ENCODE measurements around the gene UBE2L3. TPM values are rescaled to one million over a fixed set of nuclear protein-coding genes. Genes with fewer than 3 reads are reported as not detected.

UBE2L3 gene
- total RNA-seq, 2 experiments from 2014 or later: 50.3 to 54.9 TPM

DNA sequence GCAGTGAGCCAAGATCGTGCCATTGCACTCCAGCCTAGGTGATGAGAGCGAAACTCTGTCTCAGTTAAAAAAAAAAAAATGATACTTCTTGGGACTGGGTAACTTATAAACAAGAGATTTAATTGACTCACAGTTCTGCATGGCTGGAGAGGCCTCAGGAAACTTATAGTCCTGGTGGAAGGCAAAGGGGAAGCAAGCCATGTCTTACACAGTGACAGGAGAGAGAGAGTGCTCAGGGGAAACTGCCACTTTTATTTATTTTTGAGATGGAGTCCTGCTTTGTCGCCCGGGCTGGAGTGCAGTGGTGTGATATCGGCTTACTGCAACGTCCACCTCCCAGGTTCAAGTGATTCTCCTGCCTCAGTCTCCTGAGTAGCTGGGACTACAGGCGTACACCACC lies 82.8 kb downstream of the UBE2L3 start:
- ATAC-seq: no peak
- Mint-ChIP-seq H3K27ac (no peak overlapping the region), H3K4me3 (peak overlapping the region; percentile 89), H3K27me3 (no peaks in the 10 kb centered on the region), H3K4me1 (ENCODE audit: low read depth) (peaks cover 21% of the 10 kb centered on the region), H3K36me3 (ENCODE audit: low read depth) (peaks cover 30% of the 10 kb centered on the region), H3K9me3 (no peaks in the 10 kb centered on the region)
- TF ChIP-seq, protein P1, sequence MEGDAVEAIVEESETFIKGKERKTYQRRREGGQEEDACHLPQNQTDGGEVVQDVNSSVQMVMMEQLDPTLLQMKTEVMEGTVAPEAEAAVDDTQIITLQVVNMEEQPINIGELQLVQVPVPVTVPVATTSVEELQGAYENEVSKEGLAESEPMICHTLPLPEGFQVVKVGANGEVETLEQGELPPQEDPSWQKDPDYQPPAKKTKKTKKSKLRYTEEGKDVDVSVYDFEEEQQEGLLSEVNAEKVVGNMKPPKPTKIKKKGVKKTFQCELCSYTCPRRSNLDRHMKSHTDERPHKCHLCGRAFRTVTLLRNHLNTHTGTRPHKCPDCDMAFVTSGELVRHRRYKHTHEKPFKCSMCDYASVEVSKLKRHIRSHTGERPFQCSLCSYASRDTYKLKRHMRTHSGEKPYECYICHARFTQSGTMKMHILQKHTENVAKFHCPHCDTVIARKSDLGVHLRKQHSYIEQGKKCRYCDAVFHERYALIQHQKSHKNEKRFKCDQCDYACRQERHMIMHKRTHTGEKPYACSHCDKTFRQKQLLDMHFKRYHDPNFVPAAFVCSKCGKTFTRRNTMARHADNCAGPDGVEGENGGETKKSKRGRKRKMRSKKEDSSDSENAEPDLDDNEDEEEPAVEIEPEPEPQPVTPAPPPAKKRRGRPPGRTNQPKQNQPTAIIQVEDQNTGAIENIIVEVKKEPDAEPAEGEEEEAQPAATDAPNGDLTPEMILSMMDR (IDR thresholded peaks at IDR 0.05): no peak
- ChIA-PET POLR2A (interaction anchor here (4.6 kb wide), 1 partner anchor 8 kb away, joined by 30 read pairs; the partner anchor contains the start of gene SDF2L1), CTCF (interaction anchor here (0.6 to 3.2 kb wide), 2 partner anchors 14 to 22 kb away, joined by 3 to 10 read pairs; partner anchors contain the start of gene YDJC)
- intact Hi-C loops (cut with micrococcal nuclease): no loop called here
- DNase-seq: no peak

DNA sequence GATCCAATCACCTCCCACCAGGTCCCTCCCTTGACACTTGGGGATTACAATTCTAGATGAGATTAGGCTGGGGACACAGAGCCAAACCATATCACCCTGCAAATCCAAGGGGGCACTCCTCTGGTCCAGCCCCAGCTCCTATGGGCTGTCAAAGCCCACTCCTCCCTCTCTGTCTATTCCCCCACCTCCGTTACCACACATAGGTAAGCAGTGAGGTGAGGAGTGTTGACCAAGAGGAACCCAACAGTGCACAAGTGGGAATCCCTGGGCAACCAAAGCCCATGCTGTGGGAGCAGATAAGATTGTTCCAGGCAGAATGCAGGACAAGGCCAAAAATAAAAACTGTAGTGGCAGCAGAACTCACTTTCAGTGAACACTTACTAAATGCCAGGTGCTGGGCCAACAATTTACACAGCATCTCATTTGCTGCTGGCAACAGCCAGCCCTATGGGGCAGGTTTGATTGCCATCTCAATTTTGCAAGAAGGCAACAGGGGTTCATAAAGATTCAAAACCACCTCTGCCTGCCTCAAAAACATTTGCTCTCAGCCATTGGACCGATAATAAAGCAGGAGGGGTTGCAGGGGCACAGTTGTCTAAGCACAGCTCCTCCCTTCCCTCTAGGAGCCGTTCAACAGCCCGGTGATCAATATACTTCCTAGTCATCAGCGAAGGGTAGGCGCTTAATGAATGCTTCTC lies 83.5 kb downstream of the UBE2L3 start:
- Mint-ChIP-seq H3K4me1 (ENCODE audit: low read depth) (peaks cover 21% of the 10 kb centered on the region), H3K9me3 (no peaks in the 10 kb centered on the region), H3K27ac (peak overlapping the region; percentile 83), H3K4me3 (peak overlapping the region; percentile 89), H3K36me3 (ENCODE audit: low read depth) (peaks cover 28% of the 10 kb centered on the region), H3K27me3 (no peaks in the 10 kb centered on the region)
- CTCF ChIA-PET: interaction anchor here (0.6 to 3.9 kb wide), 3 partner anchors 8 to 22 kb away, joined by 3 to 32 read pairs (median 10); partner anchors contain the start of genes SDF2L1 and YDJC
- DNase-seq (no peak), ATAC-seq (no peak)
- TF ChIP-seq, protein P1 (IDR thresholded peaks at IDR 0.05): no peak
- intact Hi-C loops (cut with micrococcal nuclease): no loop called here
- POLR2A ChIA-PET: interaction anchor here (0.9 to 4.6 kb wide), 5 partner anchors 9 to 85 kb away, joined by 3 to 30 read pairs (median 5); partner anchors contain the start of genes SDF2L1 and YDJC

DNA sequence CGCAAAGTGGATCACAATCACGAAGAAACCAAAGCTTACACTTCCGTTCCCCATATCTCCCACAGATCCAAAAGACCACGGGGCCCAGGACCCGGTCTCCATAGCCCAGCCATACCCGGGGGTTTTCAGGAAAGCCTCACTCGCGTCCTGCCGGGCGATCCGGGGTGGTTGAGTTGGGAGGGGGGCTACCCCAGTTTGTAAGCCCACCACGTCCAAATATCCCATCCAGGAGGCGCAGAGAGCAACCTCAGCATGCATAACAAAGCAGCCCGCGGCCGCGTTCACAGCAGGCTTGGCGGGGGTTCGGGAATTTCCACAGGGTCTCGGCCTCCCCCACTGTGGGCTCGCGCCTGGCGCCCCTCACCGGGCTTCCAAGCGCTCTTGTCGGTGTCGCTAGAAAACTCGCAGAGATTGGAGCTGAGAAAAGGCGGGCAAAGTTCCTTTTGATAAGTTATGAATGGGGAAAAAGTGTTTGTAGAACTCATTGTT lies 84.1 kb downstream of the UBE2L3 start:
- no peaks in the 10 kb centered on the region for H3K27me3 Mint-ChIP-seq
- H3K27ac Mint-ChIP-seq: peak overlapping the region; percentile 83
- DNase-seq: no peak
- H3K4me3 Mint-ChIP-seq: peak overlapping the region; percentile 89
- no peaks in the 10 kb centered on the region for H3K9me3 Mint-ChIP-seq
- ChIA-PET CTCF (interaction anchor here (3.2 to 3.9 kb wide), 2 partner anchors 9 to 23 kb away, joined by 10 to 32 read pairs; partner anchors contain the start of genes SDF2L1 and YDJC), POLR2A (interaction anchor here (0.9 to 4.6 kb wide), 6 partner anchors 9 to 86 kb away, joined by 3 to 30 read pairs (median 5); partner anchors contain the start of genes SDF2L1 and YDJC)
- intact Hi-C loops (cut with micrococcal nuclease): no loop called here
- peak; percentile 9 for ATAC-seq
- H3K36me3 Mint-ChIP-seq (ENCODE audit: low read depth): peaks cover 24% of the 10 kb centered on the region
- H3K4me1 Mint-ChIP-seq (ENCODE audit: low read depth): peaks cover 20% of the 10 kb centered on the region
- TF ChIP-seq, protein P1 (IDR thresholded peaks at IDR 0.05): no peak

DNA sequence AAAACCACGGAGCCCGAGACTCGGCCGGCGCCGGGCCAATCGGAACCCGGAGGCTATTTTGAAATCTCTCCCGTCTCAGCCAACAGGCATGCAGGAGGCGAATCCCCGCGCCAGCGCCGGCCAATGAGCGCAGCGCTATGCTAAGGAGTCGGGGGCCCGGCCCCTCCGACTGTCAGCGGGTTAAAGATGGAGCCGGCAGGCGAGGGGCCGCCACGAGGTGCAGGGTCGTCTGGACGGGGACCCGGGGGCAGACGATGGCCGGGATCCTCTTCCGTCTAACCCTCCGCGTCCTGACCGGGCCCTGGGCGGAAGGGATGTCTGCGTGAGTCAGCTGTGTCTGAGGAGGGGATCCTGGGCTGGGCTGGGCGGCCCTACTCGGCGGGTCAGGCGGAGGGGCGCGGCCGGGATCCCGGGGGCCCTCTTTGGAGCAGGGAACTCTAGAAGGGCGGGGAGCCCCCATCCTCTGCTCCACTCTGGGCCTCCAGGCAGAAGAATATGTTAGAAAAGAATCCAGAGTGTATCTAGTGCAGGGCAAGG lies 84.6 kb downstream of the UBE2L3 start:
- Mint-ChIP-seq H3K27ac (peak overlapping the region; percentile 83), H3K4me1 (ENCODE audit: low read depth) (peaks cover 22% of the 10 kb centered on the region), H3K27me3 (no peaks in the 10 kb centered on the region), H3K9me3 (no peaks in the 10 kb centered on the region), H3K36me3 (ENCODE audit: low read depth) (peaks cover 24% of the 10 kb centered on the region), H3K4me3 (peak overlapping the region; percentile 89)
- ChIA-PET POLR2A (interaction anchor here (0.7 to 4.6 kb wide), 7 partner anchors 10 to 205 kb away, joined by 3 to 30 read pairs (median 4); partner anchors contain the start of genes PPIL2, SDF2L1 and YDJC), CTCF (interaction anchor here (3.2 to 3.9 kb wide), 2 partner anchors 9 to 23 kb away, joined by 10 to 32 read pairs; partner anchors contain the start of genes SDF2L1 and YDJC)
- TF ChIP-seq, protein P1 (IDR thresholded peaks at IDR 0.05): no peak
- DNase-seq: peak; percentile 95
- peak; percentile 97 for ATAC-seq
- intact Hi-C loops (cut with micrococcal nuclease): no loop called here

Measured in activated CD8-positive, alpha-beta T cell treated with anti-CD3 and anti-CD28 coated beads for 36 hours (primary cell).